GM19351 (cell line): ENCODE measurements around the gene ENTPD3.

Experiments used
- ATAC-seq: cut with Tn5 transposase; IDR thresholded peaks from one replicate; pipeline ENCODE4 v1.9.1; 2021; ENCODE audit warnings: mild to moderate bottlenecking, moderate library complexity; ENCODE audit not compliant: unreplicated experiment

ENTPD3 gene

DNA sequence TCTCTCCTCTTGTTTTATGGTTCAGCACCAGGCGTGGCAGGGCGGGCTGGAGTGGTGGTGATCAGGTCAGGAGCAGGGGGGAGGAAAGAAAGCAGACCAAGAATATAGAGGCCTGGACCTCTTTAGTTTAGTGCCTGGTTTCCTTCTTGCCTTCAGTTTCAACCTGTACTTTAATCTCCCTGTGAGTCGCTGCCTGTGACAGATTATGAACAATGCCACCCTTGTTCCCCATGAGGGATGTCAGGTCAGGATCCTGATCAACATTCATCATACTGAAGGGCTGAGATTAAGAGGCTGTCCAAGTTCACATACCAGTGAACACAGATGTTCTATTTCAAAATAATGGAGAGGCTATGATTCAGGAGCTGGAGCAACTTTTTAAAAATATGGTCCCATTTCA is 11.4 kb downstream of the ENTPD3 start:
- no peak for ATAC-seq

DNA sequence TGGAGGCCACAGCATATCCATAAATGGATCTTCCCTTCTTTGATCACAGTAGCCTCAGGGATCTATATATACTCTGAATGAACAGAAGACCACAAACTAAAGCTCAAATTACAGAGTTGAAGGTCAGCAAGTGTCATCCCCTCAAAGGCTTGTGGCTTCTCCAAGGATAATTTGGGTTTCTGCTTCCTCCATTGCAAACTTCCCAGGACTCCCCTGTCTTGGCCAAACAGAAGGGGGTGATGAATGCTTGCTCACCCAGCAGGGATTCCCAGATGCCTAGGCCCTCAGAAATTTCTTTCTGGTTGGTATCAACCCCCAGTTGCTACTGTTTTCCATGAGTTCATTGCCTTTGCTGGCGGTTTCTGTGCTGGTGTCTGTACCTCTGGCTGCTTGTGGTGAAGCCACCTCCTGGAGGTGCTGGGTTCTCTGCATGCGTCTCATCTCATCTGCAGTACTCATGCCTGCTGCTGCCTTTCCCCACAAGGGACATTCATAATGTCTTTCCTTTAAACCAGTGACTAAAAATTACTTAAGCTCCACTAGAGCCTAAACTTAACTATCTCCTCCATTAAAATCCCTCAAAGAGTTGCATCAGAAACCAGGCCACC is 17.7 kb downstream of the ENTPD3 start:
- ATAC-seq = no peak

DNA sequence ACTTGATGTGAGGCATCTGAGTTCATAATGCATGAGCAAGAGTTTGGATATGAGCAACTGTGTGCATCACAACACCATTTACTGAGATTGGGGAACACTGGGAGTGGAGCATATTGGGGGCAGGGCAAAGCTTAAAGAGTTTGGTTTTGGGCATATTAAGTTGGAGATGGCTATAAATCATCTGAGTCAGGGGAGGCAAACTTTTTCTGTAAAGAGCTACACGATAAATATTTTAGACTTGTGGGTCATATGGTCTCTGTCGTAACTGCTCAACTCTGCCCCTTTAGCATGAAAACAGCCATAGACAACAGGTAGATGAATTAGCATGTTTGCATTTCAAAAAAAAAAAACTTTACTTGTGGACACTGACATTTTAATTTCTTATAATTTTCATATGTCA is 20.0 kb downstream of the ENTPD3 start:
- no peak for ATAC-seq

DNA sequence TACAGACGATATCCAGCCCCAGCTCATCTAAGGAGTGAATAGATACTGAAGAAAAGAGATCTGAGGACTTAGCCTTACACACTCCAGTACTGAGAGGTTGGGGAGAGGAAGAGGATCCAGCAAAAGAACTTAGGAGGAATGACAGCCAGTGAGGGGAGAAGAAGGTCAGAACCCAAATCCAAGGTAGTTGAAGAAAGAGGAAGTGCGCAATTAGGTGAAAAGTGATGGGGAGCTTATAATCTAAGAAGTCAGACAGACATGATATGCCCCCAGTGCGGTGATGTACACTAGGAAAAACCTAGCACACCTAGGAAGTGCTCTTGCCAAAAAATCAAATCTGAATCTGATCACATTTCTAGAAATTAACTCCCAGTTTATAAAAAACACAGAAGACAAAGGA is 20.6 kb downstream of the ENTPD3 start:
- no peak for ATAC-seq

DNA sequence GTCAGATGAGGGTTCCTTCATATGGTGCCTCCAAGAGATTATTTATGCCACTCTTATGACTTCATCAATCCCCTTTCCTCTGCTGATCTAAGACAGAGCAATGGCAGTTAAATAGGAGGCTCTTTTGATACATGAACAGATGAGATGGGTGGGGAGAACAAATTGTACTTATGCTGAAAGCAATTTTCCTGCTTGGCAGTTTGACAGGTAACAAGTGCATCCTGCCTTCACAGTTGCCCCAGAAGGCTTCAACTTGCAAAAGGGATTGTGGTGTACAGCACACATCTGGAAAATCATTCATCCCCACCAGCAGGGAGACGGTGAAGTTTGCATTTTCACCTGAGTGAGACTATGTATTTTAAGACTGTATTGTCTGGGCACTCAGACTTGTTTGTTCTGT is 27.3 kb downstream of the ENTPD3 start:
- ATAC-seq = no peak

DNA sequence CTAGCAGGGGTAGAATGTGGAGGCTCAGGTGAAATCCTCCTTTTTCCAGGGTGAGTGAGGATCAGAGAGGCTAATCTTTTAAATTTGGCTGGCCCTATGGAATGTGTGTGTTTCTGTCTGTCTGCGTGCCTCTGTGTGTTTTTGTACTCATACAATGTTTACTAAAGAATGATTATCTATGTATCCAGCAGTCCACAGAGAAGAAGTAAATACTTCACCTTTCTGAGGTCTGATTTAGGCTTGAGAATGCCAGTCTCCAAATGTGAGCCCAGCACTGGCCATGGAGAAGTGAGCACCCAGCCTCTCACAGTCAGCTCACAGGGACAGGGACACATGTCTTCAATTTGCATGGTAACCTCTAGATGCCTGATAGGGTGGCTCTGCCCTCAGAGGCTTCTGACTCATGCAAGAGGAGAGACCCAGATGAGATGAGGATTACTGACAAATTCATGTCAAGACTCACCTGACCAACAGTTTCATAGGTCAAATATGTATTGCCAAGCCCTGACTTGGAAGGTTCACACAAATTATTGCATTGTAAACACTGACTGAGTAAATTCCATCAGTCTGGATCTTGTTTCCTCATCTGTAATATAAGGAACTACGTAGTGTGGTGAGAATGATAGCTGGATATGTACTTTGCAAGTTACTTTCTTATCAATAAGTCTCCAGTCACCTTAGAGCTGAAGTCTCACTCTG is 31.0 kb downstream of the ENTPD3 start:
- no peak for ATAC-seq

DNA sequence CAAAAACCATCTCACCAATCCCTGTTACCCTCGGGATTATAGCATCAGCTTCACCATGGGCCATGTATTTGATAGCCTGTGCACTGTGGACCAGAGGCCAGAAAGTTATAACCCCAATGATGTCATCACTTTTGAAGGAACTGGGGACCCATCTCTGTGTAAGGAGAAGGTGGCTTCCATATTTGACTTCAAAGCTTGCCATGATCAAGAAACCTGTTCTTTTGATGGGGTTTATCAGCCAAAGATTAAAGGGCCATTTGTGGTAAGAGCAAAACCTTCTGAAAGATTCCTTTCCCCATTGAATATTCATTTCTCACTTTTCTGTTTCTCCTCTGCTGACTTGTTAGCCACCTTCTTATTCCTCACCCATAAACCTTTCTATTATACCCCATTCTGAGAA is 35.9 kb downstream of the ENTPD3 start:
- no peak for ATAC-seq

DNA sequence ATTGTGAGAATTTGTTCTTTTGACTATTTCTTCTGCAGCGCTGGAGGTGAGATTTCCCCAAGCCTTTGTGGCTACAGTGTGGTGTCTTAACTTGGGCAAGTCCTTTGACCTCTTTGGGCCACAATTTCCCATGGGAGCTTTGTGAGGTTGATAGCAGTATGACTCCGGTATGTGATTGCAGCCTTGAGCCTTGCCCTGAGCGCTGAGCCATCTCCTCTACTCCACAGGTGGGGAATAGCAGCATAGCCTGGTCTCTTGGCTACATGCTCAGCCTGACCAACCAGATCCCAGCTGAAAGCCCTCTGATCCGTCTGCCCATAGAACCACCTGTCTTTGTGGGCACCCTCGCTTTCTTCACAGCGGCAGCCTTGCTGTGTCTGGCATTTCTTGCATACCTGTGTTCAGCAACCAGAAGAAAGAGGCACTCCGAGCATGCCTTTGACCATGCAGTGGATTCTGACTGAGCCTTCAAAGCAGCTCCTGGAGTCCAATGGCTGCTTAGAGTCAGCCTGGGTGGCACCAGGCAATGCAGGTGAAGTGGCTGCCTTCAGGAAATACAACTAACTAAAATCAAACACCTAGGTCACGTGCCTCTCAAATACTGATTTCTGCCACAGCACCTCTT is 40.2 kb downstream of the ENTPD3 start:
- no peak for ATAC-seq

DNA sequence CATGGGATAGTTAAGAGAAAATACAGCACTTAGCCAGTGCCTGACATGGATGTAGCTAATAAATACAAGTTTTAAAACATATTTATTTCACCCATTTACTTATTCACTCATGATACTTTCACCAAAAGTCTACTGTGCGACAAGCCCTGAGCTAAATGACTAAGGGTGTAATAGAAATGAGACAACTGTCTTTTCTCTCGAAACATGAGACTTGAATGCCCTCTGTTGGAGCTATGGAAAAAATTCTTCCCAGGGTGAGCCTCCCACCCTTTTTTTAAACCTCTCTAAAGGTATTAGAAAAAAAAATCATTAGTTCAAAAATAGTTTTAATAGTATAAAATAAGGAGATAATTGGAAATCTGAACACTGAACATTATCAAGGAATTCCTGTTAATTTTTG is 45.8 kb downstream of the ENTPD3 start:
- no peak for ATAC-seq

DNA sequence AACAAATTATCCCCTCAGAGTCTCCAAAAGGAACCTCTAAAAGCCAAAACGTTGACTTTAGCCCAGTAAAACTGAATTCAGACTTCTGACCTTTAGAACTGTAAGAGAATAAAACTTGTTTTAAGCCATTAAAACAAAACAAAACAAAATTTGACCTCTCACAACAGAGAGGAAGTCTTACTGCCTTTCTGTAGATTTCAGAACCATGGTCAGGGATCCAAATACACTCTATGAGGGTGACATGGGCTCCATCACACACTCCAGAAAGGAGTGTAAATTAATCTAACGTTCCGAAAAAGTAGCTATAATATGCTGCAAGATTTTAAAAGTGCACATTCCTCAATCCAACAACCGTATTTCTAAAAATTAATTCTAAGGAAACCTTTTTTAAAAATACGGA is 50.9 kb downstream of the ENTPD3 start:
- ATAC-seq = no peak

DNA sequence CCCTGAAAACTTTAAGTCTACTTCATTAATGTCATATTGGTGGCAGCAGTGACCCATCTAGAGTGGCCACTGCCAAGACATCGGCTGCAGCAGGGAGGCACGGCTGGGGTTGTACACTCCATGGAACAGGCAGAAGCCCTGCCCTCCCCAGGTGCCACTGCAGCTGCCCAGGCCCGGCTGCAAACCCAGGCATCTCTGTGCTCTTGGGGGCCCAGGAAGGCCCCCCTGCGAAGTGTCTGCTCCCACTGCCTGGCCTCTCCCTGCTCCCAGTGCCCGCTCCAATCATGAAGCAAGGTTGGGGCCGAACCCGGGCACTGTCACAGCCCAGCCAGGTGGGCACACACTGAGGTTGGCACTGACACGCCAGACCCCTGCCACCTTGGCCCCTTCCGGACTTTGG is 58.1 kb downstream of the ENTPD3 start:
- ATAC-seq = no peak

DNA sequence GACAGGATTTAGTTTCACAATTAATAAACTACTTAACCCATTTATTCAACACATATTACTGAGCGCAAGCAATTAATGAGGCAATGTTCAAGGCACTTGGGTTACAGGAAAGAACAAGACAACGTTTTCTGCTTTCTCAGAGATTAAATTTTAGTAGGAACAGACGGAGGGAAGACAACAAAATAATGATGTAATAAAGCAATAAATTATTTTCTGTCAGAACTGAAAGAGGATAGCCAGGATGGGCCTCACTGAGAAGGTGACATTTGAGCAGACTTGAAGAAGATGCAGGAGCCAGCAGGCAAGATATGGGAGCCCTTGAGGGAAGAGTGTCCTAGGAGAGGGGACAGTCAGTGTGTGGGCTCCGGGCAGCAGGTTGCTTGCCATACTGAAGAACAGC is 58.9 kb downstream of the ENTPD3 start:
- ATAC-seq = no peak

DNA sequence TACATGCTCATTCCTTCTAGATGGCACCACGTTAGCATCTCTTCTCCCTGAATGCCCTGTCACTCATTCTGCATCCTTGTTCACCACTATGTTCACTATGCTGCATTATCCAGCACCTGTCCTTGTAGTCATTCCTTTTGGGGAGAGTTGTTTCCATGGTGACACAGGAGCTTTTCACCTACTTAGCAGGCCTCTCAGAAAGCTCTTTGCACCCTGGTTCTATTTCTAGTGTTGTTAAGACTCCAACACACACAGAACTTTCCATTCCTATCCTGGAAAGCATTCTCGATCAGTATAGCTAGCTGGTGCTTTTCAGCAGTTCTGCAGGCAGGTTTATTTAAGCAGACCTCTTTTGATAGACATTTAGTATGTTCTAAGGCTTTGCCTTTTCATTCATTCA is 63.5 kb downstream of the ENTPD3 start:
- ATAC-seq = no peak

DNA sequence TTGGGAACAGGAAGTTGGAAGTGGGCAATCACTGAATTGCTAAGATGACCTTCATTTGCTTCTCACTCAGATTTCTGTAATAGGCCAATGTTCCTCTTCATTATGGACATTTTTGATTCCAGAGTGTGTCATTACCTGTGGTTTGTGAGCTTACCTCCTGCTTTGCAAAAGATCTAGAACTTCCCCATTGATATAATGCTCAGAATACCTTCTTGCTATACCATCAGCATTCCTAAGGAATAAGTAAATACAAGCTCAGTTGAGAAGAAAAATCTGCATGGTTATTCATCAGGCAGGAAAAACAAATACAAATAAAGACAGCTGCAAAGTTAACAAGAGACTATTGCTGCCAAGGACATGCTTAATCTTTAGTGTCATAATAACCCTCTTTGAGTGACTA is 64.6 kb downstream of the ENTPD3 start:
- ATAC-seq = no peak

DNA sequence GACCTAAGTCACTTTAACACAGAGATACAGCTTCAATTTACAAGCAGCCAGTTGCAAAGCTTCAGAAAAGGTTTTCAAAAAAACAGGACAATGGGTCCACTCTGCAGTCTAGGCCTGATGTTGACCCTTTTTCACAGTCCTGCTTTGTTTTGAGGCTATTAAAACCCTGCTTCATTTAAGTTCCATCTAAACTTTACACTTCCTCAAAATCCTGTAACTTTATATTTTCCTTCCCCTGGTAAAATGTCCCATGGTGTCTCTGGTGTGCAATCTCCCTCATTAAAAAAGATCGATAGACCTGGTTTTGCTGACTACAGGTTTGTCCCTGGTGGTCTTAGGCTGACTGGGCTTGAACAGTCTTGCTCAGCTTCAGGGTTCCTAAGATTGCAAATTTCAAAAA is 65.1 kb downstream of the ENTPD3 start:
- no peak for ATAC-seq

DNA sequence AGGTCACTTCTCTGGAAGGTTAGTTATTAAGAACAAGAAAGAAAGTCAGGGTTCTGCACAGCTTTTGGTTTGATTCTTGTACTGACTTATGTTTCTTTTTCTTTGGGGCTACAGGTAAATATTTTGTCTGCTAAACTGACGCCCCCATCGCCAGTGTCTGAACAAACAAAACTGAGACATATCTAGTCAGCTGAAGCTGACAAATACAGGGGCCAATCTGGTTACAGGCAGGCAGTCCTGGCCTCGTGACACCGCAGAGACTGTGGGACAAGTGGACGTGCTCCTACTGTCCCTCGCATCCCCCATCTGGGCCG is 65.5 kb downstream of the ENTPD3 start:
- ATAC-seq = no peak

DNA sequence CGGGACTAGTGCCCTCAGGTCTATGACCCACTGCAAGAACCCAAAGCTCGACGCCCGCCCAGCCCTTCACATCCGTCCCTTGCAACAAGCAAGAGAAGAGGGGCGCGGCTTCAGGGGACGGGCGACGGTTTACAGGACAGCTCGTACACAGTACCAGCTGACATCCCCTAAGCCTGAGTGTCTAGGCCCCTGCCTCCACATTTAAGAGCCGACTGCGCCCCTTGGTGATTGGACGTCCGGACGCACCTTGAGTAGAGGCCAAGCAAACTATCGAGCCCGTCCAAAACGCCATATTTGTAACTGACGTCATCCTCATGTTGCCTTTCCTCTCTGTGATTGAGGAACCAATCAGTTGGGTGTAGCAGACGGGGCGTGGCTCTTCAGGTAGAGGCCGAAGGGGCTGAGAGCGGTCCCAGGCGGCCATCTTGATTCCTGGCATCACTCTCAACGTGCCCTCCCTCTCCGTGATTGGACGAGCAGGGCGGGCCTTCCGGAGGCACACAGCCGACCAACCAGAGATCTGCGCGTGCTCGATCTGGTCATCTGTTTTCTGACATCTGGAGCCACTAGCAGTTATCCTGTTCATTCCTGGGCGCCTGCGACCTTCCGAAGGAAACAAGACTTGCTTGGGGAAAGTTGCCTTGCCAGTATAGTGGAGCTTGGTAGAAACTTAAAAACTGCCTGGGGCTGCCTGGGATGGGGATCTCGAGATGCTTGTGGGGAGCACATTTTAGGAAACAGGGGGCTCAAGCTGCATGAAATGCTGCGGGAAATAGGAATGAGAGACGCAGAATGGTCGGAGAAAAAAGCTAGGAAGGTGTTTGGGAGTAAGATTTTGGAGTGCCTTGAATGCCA is 66.1 kb downstream of the ENTPD3 start:
- ATAC-seq = peak; percentile 91

DNA sequence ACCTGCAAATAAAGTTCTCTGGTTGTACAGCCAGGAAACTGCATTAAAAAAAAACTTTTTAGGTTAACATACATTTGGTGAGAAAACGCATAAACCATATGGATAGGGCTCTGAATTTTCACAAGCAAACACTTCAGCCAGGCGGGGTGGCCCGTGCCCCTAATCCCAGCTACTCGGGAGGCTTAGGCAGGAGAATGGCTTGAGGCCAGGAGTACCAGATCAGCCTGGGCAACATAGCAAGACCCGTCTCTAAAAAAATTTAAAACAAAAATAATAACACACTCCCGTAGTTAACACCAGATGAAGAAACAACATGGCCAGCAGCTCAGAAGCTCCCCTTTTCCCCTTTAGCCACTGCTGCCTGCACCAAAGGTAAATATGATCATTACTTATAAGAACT is 66.9 kb downstream of the ENTPD3 start:
- no peak for ATAC-seq

DNA sequence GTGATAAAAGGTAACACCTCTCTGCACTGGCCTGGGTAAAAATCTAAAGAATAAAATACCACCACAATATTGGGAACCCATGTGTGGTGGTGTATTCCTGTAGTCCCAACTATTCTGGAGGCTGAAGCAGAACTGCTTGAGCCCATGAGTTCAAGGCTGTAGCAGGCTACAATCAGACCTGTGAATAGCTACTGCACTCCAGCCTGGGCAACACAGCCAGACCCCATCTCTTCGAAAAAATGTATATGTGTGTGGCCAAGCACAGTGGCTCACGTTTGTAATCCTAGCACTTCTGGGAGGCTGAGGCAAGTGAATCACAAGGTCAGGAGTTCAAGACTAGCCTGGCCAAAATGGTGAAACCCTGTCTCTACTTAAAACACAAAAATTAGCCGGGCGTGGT is 68.3 kb downstream of the ENTPD3 start:
- ATAC-seq = no peak

DNA sequence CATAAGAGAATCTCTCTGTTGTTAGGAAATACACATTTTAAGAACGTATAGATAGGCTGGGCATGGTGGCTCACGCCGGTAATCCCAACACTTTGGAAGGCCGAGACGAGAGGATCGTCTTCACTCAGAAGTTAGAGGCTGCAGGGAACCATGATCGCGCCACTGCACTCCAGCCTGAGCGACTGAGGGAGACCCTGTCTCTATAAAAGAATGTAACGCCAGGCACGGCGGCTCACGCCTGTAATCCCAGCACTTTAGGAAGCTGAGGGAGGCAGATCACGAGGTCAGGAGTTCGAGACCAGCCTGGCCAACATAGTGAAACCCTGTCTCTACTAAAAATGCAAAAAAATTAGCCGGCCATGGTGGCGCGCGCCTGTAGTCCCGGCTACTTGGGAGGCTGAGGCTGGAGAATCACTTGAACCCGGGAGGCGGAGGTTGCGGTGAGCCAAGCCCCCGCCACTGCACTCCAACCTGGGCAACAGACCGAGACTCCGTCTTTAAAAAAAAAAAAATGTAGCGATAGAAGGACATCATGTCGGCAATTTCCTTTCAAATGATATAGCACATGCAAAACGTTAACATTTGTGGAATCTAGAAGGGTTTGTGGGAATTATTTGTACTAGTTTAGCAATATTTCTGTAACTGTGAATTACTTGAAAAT is 69.4 kb downstream of the ENTPD3 start:
- no peak for ATAC-seq
